Skin of body (tissue), 2 donors: ENCODE results near the gene MGA. TPM values are rescaled to one million over a fixed set of nuclear protein-coding genes. Genes with fewer than 3 reads are reported as not detected.

Experiments
- small RNA-seq: library from RNA; depleted of rRNA; stranded (forward); fragments of <200 nt; gene quantifications from one replicate; pipeline ENCODE3, GENCODE V24; 2014; ENCODE audit warnings: low replicate concordance
- total RNA-seq: library from RNA; depleted of rRNA; stranded (reverse); fragments of >200 nt; gene quantifications from one replicate; pipeline ENCODE4 v1.2.3, GENCODE V29; 2014

MGA gene
- total RNA-seq, 1 donor from 2014 or later, result 48.0 TPM

Small RNA genes lying within 50 kb of the gene (small RNA-seq; reads per million reads assigned to genes)
- not detected for gene MIR626

Other genes starting within 250 kb of the MGA start
- gene RTF1, start 243.3 kb upstream of the MGA start, total RNA-seq, result 21.5 TPM
- 0.39 TPM for gene ITPKA, start 166.5 kb upstream of the MGA start, total RNA-seq
- gene LTK, start 146.6 kb upstream of the MGA start, total RNA-seq, result 0.69 TPM
- 12.9 TPM for gene RPAP1, start 116.1 kb upstream of the MGA start, total RNA-seq
- gene TYRO3, start 101.2 kb upstream of the MGA start, total RNA-seq, result 17.4 TPM
- gene MAPKBP1, start 114.1 kb downstream of the MGA start, total RNA-seq, result 22.6 TPM
- gene JMJD7, start 167.7 kb downstream of the MGA start, total RNA-seq, result 5.0 TPM
- gene PLA2G4B, start 178.4 kb downstream of the MGA start, total RNA-seq, result 16.5 TPM
- 1.7 TPM for gene SPTBN5, start 233.6 kb downstream of the MGA start, total RNA-seq